ENCODE measurements around the gene C22orf31. TPM values are rescaled to one million over a fixed set of nuclear protein-coding genes. Genes with fewer than 3 reads are reported as not detected.

The C22orf31 gene
- total RNA-seq, 1 experiment from 2014 or later, result not detected

GRCh38 chr22:29050457-29050856 lies 11.2 kb downstream of the C22orf31 start:
- no peaks in the 10 kb centered on the region for H3K79me2 ChIP-seq (ENCODE audit: insufficient read depth, low read length)
- no peaks in the 10 kb centered on the region for H3K9me2 ChIP-seq (ENCODE audit: insufficient read depth)
- H3K4me1 ChIP-seq (ENCODE audit: control insufficient read depth in 1 of 2, insufficient read depth in 2 of 2, low read length in 2 of 2), result no peaks in the 10 kb centered on the region
- H3K27me3 ChIP-seq (ENCODE audit: insufficient read depth, low read length), result no peaks in the 10 kb centered on the region
- H3K36me3 ChIP-seq (ENCODE audit: control insufficient read depth in 1 of 2, insufficient read depth in 2 of 2, low read length in 2 of 2), result peaks cover 5 to 22% of the 10 kb centered on the region in 2 experiments; a peak in 2 of 4 replicates
- no peak overlapping the region for H3K4me3 ChIP-seq (replicated peaks in 1 of 2; ENCODE audit: low read depth in 1 of 2, low read length in 2 of 2)
- H3K9ac ChIP-seq (ENCODE audit: low read length), result no peak overlapping the region
- no peak overlapping the region for H3K27ac ChIP-seq (ENCODE audit: low read depth, low read length)
- ChIA-PET CTCF (no interaction called here), POLR2A (no interaction called here), RAD21 (ENCODE audit: low non-redundant PET in 1 of 2, low total read pairs in 2 of 2, uncharacterized antibody in 2 of 2, unreplicated experiment in 2 of 2) (no interaction called here)
- DNase-seq (ENCODE audit: low read depth, low spot score) (no peak), ATAC-seq (no peak)
- no peaks in the 10 kb centered on the region for H3K9me3 ChIP-seq (ENCODE audit: control insufficient read depth in 1 of 2, insufficient read depth in 1 of 2, low read depth in 1 of 2, low read length in 2 of 2)
- no peaks in the 10 kb centered on the region for H4K20me1 ChIP-seq (ENCODE audit: insufficient read depth)
- H2AFZ ChIP-seq (ENCODE audit: low read depth, low read length, poor library complexity, severe bottlenecking), result no peak overlapping the region
- H3K4me2 ChIP-seq (ENCODE audit: low read length), result no peak overlapping the region
- TF ChIP-seq EZH2 (IDR thresholded peaks at IDR 0.05) (no peak), JUND (IDR thresholded peaks at IDR 0.05) (no peak), CBX3 (IDR thresholded peaks at IDR 0.05; ENCODE audit: low read depth) (no peak), ATF3 (IDR thresholded peaks at IDR 0.05) (no peak), ZBTB33 (IDR thresholded peaks at IDR 0.05; ENCODE audit: extremely low read depth, insufficient replicate concordance, low read length) (no peak), EZH2phosphoT487 (IDR thresholded peaks at IDR 0.05; ENCODE audit: borderline replicate concordance) (no peak), SIN3A (IDR thresholded peaks at IDR 0.05; ENCODE audit: low read depth) (no peak), REST (IDR thresholded peaks at IDR 0.05; ENCODE audit: low read depth) (no peak), CEBPB (IDR thresholded peaks at IDR 0.05; ENCODE audit: low read depth) (no peak)
- BruUV-seq (replicated peaks), result no TSS peak
- intact Hi-C loops (cut with micrococcal nuclease), result no loop called here

All from HCT116 (cell line).